IMR-90 (cell line): ENCODE data around the gene CLCN5. TPM values are rescaled to one million over a fixed set of nuclear protein-coding genes. Genes with fewer than 3 reads are reported as not detected.

Experiments
- ATAC-seq: fragments of 200-7000 bp; cut with Tn5 transposase; 2 replicates; pipeline ENCODE4 v1.9.1; 2020; ENCODE audit warnings: low read depth, mild to moderate bottlenecking, moderate library complexity
- BruUV-seq: library from RNA; stranded (reverse); fragments of 400-500 nt; replicated peaks from 2 replicates; lab custom pipeline; 2021; lab: Mats Ljungman, UMichigan
- CTCF ChIA-PET: fragments of 300-600 bp; formaldehyde crosslinking; extraction: SDS; loops from one replicate; lab custom pipeline; 2021; ENCODE audit warnings: antibody characterized with exemption; lab: Yijun Ruan, JAX
- POLR2A ChIA-PET: fragments of 300-600 bp; sonication (Branson Sonifier 250); formaldehyde crosslinking; loops from one replicate; lab custom pipeline; 2022; ENCODE audit warnings: antibody characterized with exemption; ENCODE audit not compliant: unreplicated experiment; lab: Charles Lee
- DNase-seq: peaks from one replicate; pipeline ENCODE4 v3.0.0; 2013
- H2AFZ ChIP-seq: replicated peaks from 2 replicates; pipeline ENCODE3; 2013; ENCODE audit warnings: low read length, mild to moderate bottlenecking; ENCODE audit not compliant: poor library complexity
- H2AK5ac ChIP-seq: 2 replicates; pipeline ENCODE4 v1.6.1; 2013; ENCODE audit warnings: low read depth, low read length, inconsistent platforms
- H2AK9ac ChIP-seq: replicated peaks from 2 replicates; pipeline ENCODE3; 2013; ENCODE audit warnings: mild to moderate bottlenecking, low read depth, low read length, moderate library complexity; ENCODE audit not compliant: poor library complexity
- H2BK120ac ChIP-seq: 2 replicates; pipeline ENCODE4 v1.6.1; 2013; ENCODE audit warnings: low read depth, low read length, inconsistent platforms
- H2BK15ac ChIP-seq: 3 replicates; pipeline ENCODE4 v1.6.1; 2013; ENCODE audit warnings: low read depth, low read length, inconsistent platforms
- H2BK20ac ChIP-seq: 2 replicates; pipeline ENCODE4 v1.6.1; 2013; ENCODE audit warnings: low read depth, mild to moderate bottlenecking, inconsistent platforms, low read length, moderate library complexity
- H2BK5ac ChIP-seq: 2 replicates; pipeline ENCODE4 v1.6.1; 2013; ENCODE audit warnings: mild to moderate bottlenecking, low read depth, low read length, inconsistent platforms; ENCODE audit not compliant: poor library complexity, severe bottlenecking
- H3K14ac ChIP-seq: replicated peaks from 2 replicates; pipeline ENCODE4 v1.6.1; 2013; ENCODE audit warnings: low read depth, low read length, inconsistent platforms
- H3K18ac ChIP-seq: 2 replicates; pipeline ENCODE4 v1.6.1; 2013; ENCODE audit warnings: low read depth, low read length, control low read depth
- H3K23ac ChIP-seq: 2 replicates; pipeline ENCODE4 v1.6.1; 2013; ENCODE audit warnings: low read depth, low read length, inconsistent platforms
- H3K27ac ChIP-seq: 2 replicates; pipeline ENCODE4 v1.5.1; 2013; ENCODE audit warnings: mild to moderate bottlenecking, control low read depth, low read length; ENCODE audit not compliant: insufficient read depth
- H3K27me3 ChIP-seq: 2 replicates; pipeline ENCODE4 v1.6.1; 2013; ENCODE audit warnings: low read length; ENCODE audit not compliant: control insufficient read depth, insufficient read depth
- H3K36me3 ChIP-seq: 2 replicates; pipeline ENCODE4 v1.6.1; 2013; ENCODE audit warnings: low read length, mixed read lengths; ENCODE audit not compliant: control insufficient read depth, insufficient read depth
- H3K4ac ChIP-seq: 2 replicates; pipeline ENCODE4 v1.6.1; 2013; ENCODE audit warnings: low read depth, low read length, inconsistent platforms
- H3K4me1 ChIP-seq: 2 replicates; pipeline ENCODE4 v1.6.1; 2013; ENCODE audit warnings: low read length, mixed read lengths; ENCODE audit not compliant: control insufficient read depth, insufficient read depth
- H3K4me2 ChIP-seq: 2 replicates; pipeline ENCODE4 v1.6.1; 2013; ENCODE audit warnings: low read depth, mild to moderate bottlenecking, control low read depth, low read length, moderate library complexity
- H3K4me3 ChIP-seq: 2 replicates; pipeline ENCODE4 v1.5.1; 2013; ENCODE audit warnings: low read depth, mild to moderate bottlenecking, control low read depth, low read length, moderate library complexity; ENCODE audit not compliant: insufficient read depth
- H3K56ac ChIP-seq: 2 replicates; pipeline ENCODE4 v1.6.1; 2013; ENCODE audit warnings: low read length, inconsistent platforms; ENCODE audit not compliant: insufficient read depth; ENCODE audit errors: extremely low read depth
- H3K79me1 ChIP-seq, 2 experiments: 2 replicates each; pipeline ENCODE4 v1.6.1; 2013; ENCODE audit warnings: low read length in 2 of 2, inconsistent platforms in 1 of 2, low read depth in 1 of 2
- H3K9ac ChIP-seq: 2 replicates; pipeline ENCODE4 v1.6.1; 2013; ENCODE audit warnings: low read depth, low read length, control low read depth
- H3K9me1 ChIP-seq: 2 replicates; pipeline ENCODE4 v1.6.1; 2013; ENCODE audit warnings: low read length, inconsistent platforms; ENCODE audit not compliant: insufficient read depth
- H3K9me3 ChIP-seq: 2 replicates; pipeline ENCODE4 v1.6.1; 2013; ENCODE audit warnings: low read length; ENCODE audit not compliant: control insufficient read depth, insufficient read depth
- H4K20me1 ChIP-seq: 2 replicates; pipeline ENCODE4 v1.6.1; 2013; ENCODE audit warnings: low read length, inconsistent platforms; ENCODE audit not compliant: insufficient read depth
- H4K5ac ChIP-seq: 2 replicates; pipeline ENCODE4 v1.6.1; 2013; ENCODE audit warnings: mild to moderate bottlenecking, low read depth, low read length, control low read depth
- H4K8ac ChIP-seq, 2 experiments: 2 replicates each; pipeline ENCODE4 v1.6.1; 2013; ENCODE audit warnings: low read depth in 2 of 2, low read length in 2 of 2, control low read depth in 1 of 2, inconsistent platforms in 1 of 2
- H4K91ac ChIP-seq: 2 replicates; pipeline ENCODE4 v1.6.1; 2013; ENCODE audit warnings: low read depth, low read length, inconsistent platforms; ENCODE audit not compliant: insufficient read depth
- CHD1 ChIP-seq: IDR thresholded peaks from 2 replicates; pipeline ENCODE4 v1.6.1; 2012; ENCODE audit warnings: low read depth, low read length, improper control_type of control experiment
- MAZ ChIP-seq: IDR thresholded peaks from 2 replicates; pipeline ENCODE4 v1.6.1; 2012; ENCODE audit warnings: low read depth, mild to moderate bottlenecking, low read length, improper control_type of control experiment, moderate library complexity, borderline replicate concordance
- WGBS, 2 experiments: methylation state at CpG; one replicate each; pipeline versions ENCODE4 v1.1.5 to v1.1.7; 2013; ENCODE audit warnings: missing lambda C conversion rate in 2 of 2; ENCODE audit not compliant: insufficient read length in 1 of 2; ENCODE audit errors: extremely low coverage in 2 of 2; 5-methylcytosine and 5-hydroxymethylcytosine counted together
- dilution Hi-C: fragments of 300-500 bp; cut with HindIII; formaldehyde crosslinking; loops from one replicate; pipeline ENCODE4 v1.14.3; 2018; ENCODE audit warnings: low sequenced_read_pairs; ENCODE audit not compliant: unreplicated experiment
- in situ Hi-C: fragments of 300-500 bp; cut with MboI; formaldehyde crosslinking; loops from 3 replicates; pipeline ENCODE4 v1.14.3; 2019; ENCODE audit warnings: low sequenced_read_pairs, inconsistent platforms, mixed read lengths
- intact Hi-C: fragments of 100-400 bp; cut with micrococcal nuclease; formaldehyde crosslinking; loops from 2 replicates; pipeline ENCODE4 v1.10.0; 2022
- polyA plus RNA-seq, 3 experiments: library from polyadenylated mRNA; depleted of rRNA; stranded (reverse); fragments of >200 nt; gene quantifications; 2 replicates each; pipeline ENCODE4 v1.2.3, GENCODE V29; 2012; ENCODE audit warnings: low replicate concordance in 1 of 3
- total RNA-seq: library from RNA; depleted of rRNA; stranded (reverse); fragments of >200 nt; gene quantifications from 2 replicates; pipeline ENCODE4 v1.2.3, GENCODE V29; 2012

The CLCN5 gene
- total and polyA plus RNA-seq, 2 of the 4 experiments (the other 2 are of a cell fraction), result 1.4 to 5.9 TPM

- Histone ChIP-seq H3K23ac (no peak overlapping the region), H3K14ac (no peak overlapping the region), H4K91ac (no peak overlapping the region), H2BK15ac (no peak overlapping the region), H4K20me1 (no peaks in the 10 kb centered on the region), H3K27ac (no peak overlapping the region), H3K4me1 (no peaks in the 10 kb centered on the region), H2BK120ac (no peak overlapping the region), H3K4ac (no peak overlapping the region), H3K4me3 (no peak overlapping the region), H3K9me3 (no peaks in the 10 kb centered on the region), H4K5ac (no peak overlapping the region), H2AFZ (no peak overlapping the region), H2AK9ac (no peak overlapping the region), H3K9ac (no peak overlapping the region), H3K4me2 (no peak overlapping the region), H4K8ac (no peak overlapping the region), H3K56ac (no peak overlapping the region), H2AK5ac (no peak overlapping the region), H3K18ac (no peak overlapping the region), H3K9me1 (0 out of 2 replicates have a peak, but pooled peaks cover 3% of the 10 kb centered on the region), H3K79me1 (no peaks in the 10 kb centered on the region), H3K36me3 (no peaks in the 10 kb centered on the region), H2BK20ac (no peak overlapping the region), H2BK5ac (no peak overlapping the region), H3K27me3 (no peaks in the 10 kb centered on the region; the same call in none of the 2 replicates)
- TF ChIP-seq MAZ (no peak), CHD1 (no peak)
- in situ Hi-C loops (no loop called here), dilution Hi-C loops (no loop called here), intact Hi-C loops (no loop called here)
- POLR2A ChIA-PET, result no interaction called here
- ATAC-seq (no peak), DNase-seq (no peak)
- CTCF ChIA-PET, result no interaction called here
- BruUV-seq, result no TSS peak
- WGBS, 2 experiments, result no CpG with 5 or more reads among the region's 4 CpGs
Observed at GRCh38 chrX:50003467-50003866, 81.1 kb downstream of the CLCN5 start.
